ENCODE measurements around the gene CDH3. TPM values are rescaled to one million over a fixed set of nuclear protein-coding genes. Genes with fewer than 3 reads are reported as not detected.

Gene CDH3
- total RNA-seq, 2 donors from 2014 or later: 30.0 to 98.5 TPM

DNA sequence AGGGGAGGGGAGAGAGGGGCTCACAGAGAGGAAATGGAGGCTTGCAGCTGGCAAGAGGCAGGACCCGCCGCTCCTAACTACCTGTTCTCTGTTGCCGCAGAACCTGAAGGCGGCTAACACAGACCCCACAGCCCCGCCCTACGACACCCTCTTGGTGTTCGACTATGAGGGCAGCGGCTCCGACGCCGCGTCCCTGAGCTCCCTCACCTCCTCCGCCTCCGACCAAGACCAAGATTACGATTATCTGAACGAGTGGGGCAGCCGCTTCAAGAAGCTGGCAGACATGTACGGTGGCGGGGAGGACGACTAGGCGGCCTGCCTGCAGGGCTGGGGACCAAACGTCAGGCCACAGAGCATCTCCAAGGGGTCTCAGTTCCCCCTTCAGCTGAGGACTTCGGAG is 53.0 kb downstream of the CDH3 start:
- Histone ChIP-seq H3K4me3 (no peak overlapping the region), H3K9me3 (no peaks in the 10 kb centered on the region), H3K27ac (no peak overlapping the region), H3K27me3 (replicated peaks; ENCODE audit: insufficient read depth) (no peaks in the 10 kb centered on the region), H3K4me1 (replicated peaks) (no peaks in the 10 kb centered on the region), H3K36me3 (no peaks in the 10 kb centered on the region)
- DNase-seq (ENCODE audit: low spot score): no peak
- TF ChIP-seq POLR2AphosphoS5 (IDR thresholded peaks at IDR 0.05) (no peak), POLR2A (IDR thresholded peaks at IDR 0.05) (no peak), CTCF (IDR thresholded peaks at IDR 0.05) (no peak)
- WGBS: 91% methylated on average over 23 of the region's 23 CpGs
- intact Hi-C loops (cut with DNase I): no loop called here

- no peak for TF ChIP-seq CTCF (IDR thresholded peaks at IDR 0.05)
- Histone ChIP-seq H3K9me3 (no peaks in the 10 kb centered on the region), H3K27me3 (replicated peaks; ENCODE audit: insufficient read depth) (no peaks in the 10 kb centered on the region), H3K4me3 (no peak overlapping the region), H3K4me1 (replicated peaks) (no peaks in the 10 kb centered on the region), H3K36me3 (no peaks in the 10 kb centered on the region), H3K27ac (no peak overlapping the region)
- intact Hi-C loops (cut with DNase I): loop anchor here (5.0 to 10.0 kb wide), 2 partner anchors 105 to 142 kb away; partner anchors contain the start of gene TANGO6
- no peak for DNase-seq (ENCODE audit: low spot score)
- WGBS: 44% methylated on average over 6 of the region's 6 CpGs
Observed at GRCh38 chr16:68700120-68700519, 55.0 kb downstream of the CDH3 start.

GRCh38 chr16:68700831-68701230 is 55.7 kb downstream of the CDH3 start:
- Histone ChIP-seq H3K4me3 (no peak overlapping the region), H3K27me3 (replicated peaks; ENCODE audit: insufficient read depth) (no peaks in the 10 kb centered on the region), H3K9me3 (no peaks in the 10 kb centered on the region), H3K4me1 (replicated peaks) (no peaks in the 10 kb centered on the region), H3K36me3 (no peaks in the 10 kb centered on the region), H3K27ac (no peak overlapping the region)
- WGBS: 77% methylated on average over 5 of the region's 5 CpGs
- no peak for TF ChIP-seq POLR2A (IDR thresholded peaks at IDR 0.05)
- TF ChIP-seq CTCF (IDR thresholded peaks at IDR 0.05): no peak
- TF ChIP-seq POLR2AphosphoS5 (IDR thresholded peaks at IDR 0.05): no peak
- intact Hi-C loops (cut with DNase I): loop anchor here (5.0 to 10.0 kb wide), 2 partner anchors 106 to 141 kb away; partner anchors contain the start of gene TANGO6
- no peak for DNase-seq (ENCODE audit: low spot score)

DNA sequence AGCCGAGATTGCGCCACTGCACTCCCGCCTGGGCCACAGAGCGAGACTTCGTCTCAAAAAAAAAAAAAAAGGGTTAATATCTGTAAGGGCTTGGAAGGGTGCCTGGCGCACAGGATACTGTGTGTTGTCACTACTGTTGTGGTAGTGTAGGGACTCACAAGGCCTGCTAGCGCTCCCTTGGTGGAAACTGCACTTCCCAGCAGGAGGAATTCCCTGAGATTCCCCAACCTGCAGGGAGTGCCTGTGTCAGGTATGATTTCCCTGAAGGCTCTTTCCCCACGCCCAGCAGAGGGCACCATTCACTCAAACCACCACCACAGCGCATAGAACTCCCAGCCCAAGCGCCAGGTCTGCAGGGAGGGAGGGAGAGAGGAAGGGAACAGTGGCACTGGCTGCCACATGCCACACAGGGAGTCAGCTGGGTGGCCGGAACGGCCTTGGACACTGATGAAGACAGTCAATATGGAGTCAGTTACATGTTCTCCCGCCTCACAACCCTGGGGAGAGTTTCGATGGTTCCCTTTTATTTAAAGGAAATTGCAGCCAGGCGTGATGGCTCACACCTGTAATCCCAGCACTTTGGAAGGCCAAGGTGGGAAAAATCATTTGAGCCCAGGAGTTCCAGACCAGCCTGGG is 59.2 kb downstream of the CDH3 start:
- intact Hi-C loops (cut with DNase I): loop anchor here (2.0 to 10.0 kb wide), 3 partner anchors 96 to 138 kb away; partner anchors contain the start of gene TANGO6
- no peak overlapping the region for H3K4me3 ChIP-seq
- TF ChIP-seq CTCF (IDR thresholded peaks at IDR 0.05) (peak; percentile 68 to 94 (median 90)), POLR2AphosphoS5 (IDR thresholded peaks at IDR 0.05) (peak; percentile 90), POLR2A (IDR thresholded peaks at IDR 0.05) (no peak)
- WGBS: 47% methylated on average over 15 of the region's 15 CpGs
- H3K4me1 ChIP-seq (replicated peaks): no peaks in the 10 kb centered on the region
- no peaks in the 10 kb centered on the region for H3K9me3 ChIP-seq
- no peak overlapping the region for H3K27ac ChIP-seq
- peak; percentile 91 for DNase-seq (ENCODE audit: low spot score)
- H3K36me3 ChIP-seq: no peaks in the 10 kb centered on the region
- H3K27me3 ChIP-seq (replicated peaks; ENCODE audit: insufficient read depth): no peaks in the 10 kb centered on the region
